GM13976 (cell line): Measurements from ENCODE around the gene C4B.

Experiments used
- DNase-seq: peaks from one replicate; pipeline ENCODE4 v3.0.0; 2012; ENCODE audit warnings: low spot score
- in situ Hi-C: fragments of 300-500 bp; cut with MboI; formaldehyde crosslinking; loops from one replicate; pipeline ENCODE4 v1.12.0; 2022; ENCODE audit warnings: low sequenced_read_pairs, mixed read lengths, inconsistent platforms; ENCODE audit not compliant: unreplicated experiment
- TF ChIP-seq, protein P1 (sequence below): IDR thresholded peaks from 2 replicates; pipeline ENCODE4 v1.5.1; 2012; ENCODE audit warnings: borderline replicate concordance, mild to moderate bottlenecking; ENCODE audit not compliant: insufficient read depth; ENCODE audit errors: extremely low read depth, missing control alignments, control extremely low read depth

Gene C4B

DNA sequence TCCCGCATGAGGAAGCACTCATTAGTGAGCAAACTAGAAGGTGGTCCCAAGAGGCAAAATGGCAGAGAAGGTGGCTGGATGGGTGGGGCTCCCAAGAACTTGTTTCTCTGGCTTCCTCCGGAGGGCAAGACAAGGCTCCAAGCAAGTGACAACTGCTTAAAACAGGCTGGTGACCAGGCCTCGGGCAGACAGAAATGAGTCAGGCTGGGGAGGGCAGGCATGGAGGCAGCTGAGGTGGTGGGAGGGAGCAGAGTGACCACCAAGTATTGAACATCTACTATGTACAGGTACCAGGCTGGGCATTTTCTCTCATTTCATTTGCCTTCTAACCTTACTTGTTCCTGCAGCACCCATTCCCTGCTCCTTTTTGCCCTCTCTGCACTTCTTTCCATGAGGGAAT lies 61.2 kb downstream of the C4B start:
- in situ Hi-C loops = no loop called here
- DNase-seq = no peak
- TF ChIP-seq, protein P1, sequence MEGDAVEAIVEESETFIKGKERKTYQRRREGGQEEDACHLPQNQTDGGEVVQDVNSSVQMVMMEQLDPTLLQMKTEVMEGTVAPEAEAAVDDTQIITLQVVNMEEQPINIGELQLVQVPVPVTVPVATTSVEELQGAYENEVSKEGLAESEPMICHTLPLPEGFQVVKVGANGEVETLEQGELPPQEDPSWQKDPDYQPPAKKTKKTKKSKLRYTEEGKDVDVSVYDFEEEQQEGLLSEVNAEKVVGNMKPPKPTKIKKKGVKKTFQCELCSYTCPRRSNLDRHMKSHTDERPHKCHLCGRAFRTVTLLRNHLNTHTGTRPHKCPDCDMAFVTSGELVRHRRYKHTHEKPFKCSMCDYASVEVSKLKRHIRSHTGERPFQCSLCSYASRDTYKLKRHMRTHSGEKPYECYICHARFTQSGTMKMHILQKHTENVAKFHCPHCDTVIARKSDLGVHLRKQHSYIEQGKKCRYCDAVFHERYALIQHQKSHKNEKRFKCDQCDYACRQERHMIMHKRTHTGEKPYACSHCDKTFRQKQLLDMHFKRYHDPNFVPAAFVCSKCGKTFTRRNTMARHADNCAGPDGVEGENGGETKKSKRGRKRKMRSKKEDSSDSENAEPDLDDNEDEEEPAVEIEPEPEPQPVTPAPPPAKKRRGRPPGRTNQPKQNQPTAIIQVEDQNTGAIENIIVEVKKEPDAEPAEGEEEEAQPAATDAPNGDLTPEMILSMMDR = no peak

DNA sequence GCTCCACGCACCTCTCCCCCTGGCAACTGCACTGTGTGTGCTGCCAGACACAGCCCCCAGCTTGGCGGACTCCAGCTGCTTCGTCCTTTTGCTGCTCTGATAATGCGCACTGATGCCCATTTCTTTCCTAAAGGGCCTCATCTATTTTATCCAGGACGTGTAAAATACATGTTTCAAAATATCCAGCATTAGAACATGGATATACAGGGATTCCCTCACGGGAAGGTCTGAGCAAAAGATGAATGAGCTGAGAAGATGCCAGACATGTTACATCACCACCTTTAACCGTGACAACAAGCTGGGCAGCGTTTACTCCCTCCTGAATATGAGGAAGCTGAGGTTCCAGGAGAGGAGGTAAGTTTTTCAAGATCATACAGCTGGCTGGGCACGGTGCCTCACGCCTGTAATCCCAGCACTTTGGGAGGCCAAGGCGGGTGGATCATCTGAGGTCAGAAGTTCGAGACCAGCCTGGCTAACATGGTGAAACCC lies 61.8 kb downstream of the C4B start:
- no peak for DNase-seq
- TF ChIP-seq, protein P1 = no peak
- in situ Hi-C loops = no loop called here

- TF ChIP-seq, protein P1 = no peak
- in situ Hi-C loops = no loop called here
- DNase-seq = no peak
These were observed 65.1 kb downstream of the C4B start for GRCh38 chr6:32079566-32080290.

GRCh38 chr6:32081168-32081990 lies 66.8 kb downstream of the C4B start:
- in situ Hi-C loops = no loop called here
- TF ChIP-seq, protein P1 = no peak
- no peak for DNase-seq

- TF ChIP-seq, protein P1 = no peak
- in situ Hi-C loops = no loop called here
- DNase-seq = no peak
These were observed 67.9 kb downstream of the C4B start for GRCh38 chr6:32082478-32082877.

DNA sequence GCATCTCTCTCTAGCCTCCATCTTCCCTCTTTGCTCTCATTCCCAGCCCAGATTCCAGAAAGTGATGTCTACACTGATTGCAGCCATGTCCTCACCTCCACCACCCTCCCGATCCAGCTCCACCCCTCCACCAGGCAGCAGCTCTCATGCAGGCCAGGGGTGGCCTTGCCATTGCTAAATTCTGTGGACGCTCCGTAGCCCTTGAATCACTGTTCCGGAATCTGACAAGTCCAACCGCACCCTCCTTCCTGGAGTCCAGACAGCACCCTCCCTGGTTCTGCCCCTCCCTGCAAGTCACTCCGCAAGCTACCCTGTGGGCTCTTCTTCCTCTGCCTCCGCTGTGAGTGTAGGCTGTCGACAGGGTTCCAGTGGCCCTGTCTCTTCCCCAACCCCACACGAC lies 68.3 kb downstream of the C4B start:
- in situ Hi-C loops = no loop called here
- DNase-seq = no peak
- TF ChIP-seq, protein P1 = no peak
